NCI-H510A (cell line): ENCODE results near the gene CHGA.
A peak's percentile ranks its signal among the peaks of the same experiment; 100 is the strongest.

Source experiments
- DNase-seq: peaks from one replicate; lab custom pipeline; 2025; lab: John Stamatoyannopoulos, UW

CHGA gene

GRCh38 chr14:92930737-92931602 lies 8.0 kb downstream of the CHGA start:
- no peak for DNase-seq

GRCh38 chr14:92931681-92932447 lies 8.9 kb downstream of the CHGA start:
- DNase-seq = no peak

- DNase-seq = no peak
Measured at GRCh38 chr14:92932448-92933395, 9.8 kb downstream of the CHGA start.

GRCh38 chr14:92933481-92933880 lies 10.5 kb downstream of the CHGA start:
- DNase-seq = no peak

- DNase-seq = no peak
Measured at GRCh38 chr14:92934196-92935085, 11.5 kb downstream of the CHGA start.

GRCh38 chr14:92935446-92935845 lies 12.5 kb downstream of the CHGA start:
- DNase-seq = no peak

GRCh38 chr14:92936085-92936484 lies 13.1 kb downstream of the CHGA start:
- DNase-seq = no peak

GRCh38 chr14:92937051-92937937 lies 14.3 kb downstream of the CHGA start:
- peak; percentile 32 for DNase-seq

GRCh38 chr14:92938235-92938875 lies 15.4 kb downstream of the CHGA start:
- DNase-seq = no peak

GRCh38 chr14:92938890-92939671 lies 16.1 kb downstream of the CHGA start:
- DNase-seq = no peak

- no peak for DNase-seq
Measured at GRCh38 chr14:92939699-92940098, 16.7 kb downstream of the CHGA start.

- DNase-seq = no peak
Measured at GRCh38 chr14:92940543-92940942, 17.6 kb downstream of the CHGA start.

GRCh38 chr14:92941531-92941930 lies 18.6 kb downstream of the CHGA start:
- no peak for DNase-seq

- no peak for DNase-seq
Measured at GRCh38 chr14:92942136-92942535, 19.2 kb downstream of the CHGA start.

- no peak for DNase-seq
Measured at GRCh38 chr14:92942576-92942975, 19.6 kb downstream of the CHGA start.

GRCh38 chr14:92942976-92943710 lies 20.2 kb downstream of the CHGA start:
- no peak for DNase-seq

- no peak for DNase-seq
Measured at GRCh38 chr14:92943855-92944570, 21.1 kb downstream of the CHGA start.
